ENCODE measurements around the gene GRM7. TPM values are rescaled to one million over a fixed set of nuclear protein-coding genes. Genes with fewer than 3 reads are reported as not detected.

The GRM7 gene
- total RNA-seq, 1 donor from 2014 or later: 0.34 TPM

DNA sequence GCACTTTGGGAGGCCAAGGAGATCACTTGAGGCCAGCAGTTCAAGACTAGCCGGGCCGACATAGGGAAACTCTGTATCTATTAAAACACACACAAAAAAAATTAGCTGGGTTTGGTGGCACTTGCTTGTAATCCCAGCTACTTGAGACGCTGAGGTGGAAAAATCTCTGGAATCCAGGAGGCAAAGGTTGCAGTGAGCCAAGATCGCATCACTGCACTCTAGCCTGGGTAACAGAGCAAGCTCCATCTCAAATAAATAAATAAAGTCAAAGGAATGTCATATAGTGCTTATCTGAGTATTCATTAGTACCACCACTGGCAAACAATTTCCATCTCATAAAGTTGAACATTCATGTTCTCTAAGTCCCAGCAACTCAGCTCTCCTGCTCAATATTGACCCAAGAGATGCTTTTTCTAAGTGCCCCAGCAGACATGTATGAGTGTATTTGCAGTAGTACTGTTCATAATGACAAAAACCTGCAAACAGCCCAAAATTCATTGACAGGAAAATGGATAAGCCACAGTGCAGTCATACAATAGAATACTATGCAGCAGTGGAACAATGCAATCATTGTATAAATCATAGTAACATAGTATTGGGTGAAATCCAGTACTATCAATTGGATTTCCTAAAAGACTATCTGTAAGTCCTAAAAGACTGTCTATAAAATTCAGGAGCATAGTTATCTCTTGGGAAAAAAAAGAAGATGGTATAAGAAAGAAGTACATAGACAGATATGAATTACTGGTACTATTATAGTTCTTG is 889.2 kb downstream of the GRM7 start:
- TF ChIP-seq, protein P1, sequence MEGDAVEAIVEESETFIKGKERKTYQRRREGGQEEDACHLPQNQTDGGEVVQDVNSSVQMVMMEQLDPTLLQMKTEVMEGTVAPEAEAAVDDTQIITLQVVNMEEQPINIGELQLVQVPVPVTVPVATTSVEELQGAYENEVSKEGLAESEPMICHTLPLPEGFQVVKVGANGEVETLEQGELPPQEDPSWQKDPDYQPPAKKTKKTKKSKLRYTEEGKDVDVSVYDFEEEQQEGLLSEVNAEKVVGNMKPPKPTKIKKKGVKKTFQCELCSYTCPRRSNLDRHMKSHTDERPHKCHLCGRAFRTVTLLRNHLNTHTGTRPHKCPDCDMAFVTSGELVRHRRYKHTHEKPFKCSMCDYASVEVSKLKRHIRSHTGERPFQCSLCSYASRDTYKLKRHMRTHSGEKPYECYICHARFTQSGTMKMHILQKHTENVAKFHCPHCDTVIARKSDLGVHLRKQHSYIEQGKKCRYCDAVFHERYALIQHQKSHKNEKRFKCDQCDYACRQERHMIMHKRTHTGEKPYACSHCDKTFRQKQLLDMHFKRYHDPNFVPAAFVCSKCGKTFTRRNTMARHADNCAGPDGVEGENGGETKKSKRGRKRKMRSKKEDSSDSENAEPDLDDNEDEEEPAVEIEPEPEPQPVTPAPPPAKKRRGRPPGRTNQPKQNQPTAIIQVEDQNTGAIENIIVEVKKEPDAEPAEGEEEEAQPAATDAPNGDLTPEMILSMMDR (IDR thresholded peaks at IDR 0.05; ENCODE audit: unreplicated experiment): no peak
- no peak overlapping the region for H3K27ac Mint-ChIP-seq
- H3K9me3 Mint-ChIP-seq (ENCODE audit: low read depth): no peaks in the 10 kb centered on the region
- H3K4me1 Mint-ChIP-seq (ENCODE audit: low read depth): no peaks in the 10 kb centered on the region
- H3K36me3 Mint-ChIP-seq (ENCODE audit: insufficient read depth): no peaks in the 10 kb centered on the region
- no peaks in the 10 kb centered on the region for H3K27me3 Mint-ChIP-seq
- H3K4me3 Mint-ChIP-seq (ENCODE audit: low read depth): no peak overlapping the region
- DNase-seq (ENCODE audit: low spot score, unreplicated experiment): no peak

- no peak overlapping the region for H3K4me3 Mint-ChIP-seq (ENCODE audit: low read depth)
- DNase-seq (ENCODE audit: low spot score, unreplicated experiment): no peak
- no peaks in the 10 kb centered on the region for H3K36me3 Mint-ChIP-seq (ENCODE audit: insufficient read depth)
- H3K4me1 Mint-ChIP-seq (ENCODE audit: low read depth): no peaks in the 10 kb centered on the region
- H3K27ac Mint-ChIP-seq: no peak overlapping the region
- H3K27me3 Mint-ChIP-seq: no peaks in the 10 kb centered on the region
- H3K9me3 Mint-ChIP-seq (ENCODE audit: low read depth): no peaks in the 10 kb centered on the region
- TF ChIP-seq, protein P1 (IDR thresholded peaks at IDR 0.05; ENCODE audit: unreplicated experiment): no peak
These were observed 891.1 kb downstream of the GRM7 start for GRCh38 chr3:7752005-7752404.

DNA sequence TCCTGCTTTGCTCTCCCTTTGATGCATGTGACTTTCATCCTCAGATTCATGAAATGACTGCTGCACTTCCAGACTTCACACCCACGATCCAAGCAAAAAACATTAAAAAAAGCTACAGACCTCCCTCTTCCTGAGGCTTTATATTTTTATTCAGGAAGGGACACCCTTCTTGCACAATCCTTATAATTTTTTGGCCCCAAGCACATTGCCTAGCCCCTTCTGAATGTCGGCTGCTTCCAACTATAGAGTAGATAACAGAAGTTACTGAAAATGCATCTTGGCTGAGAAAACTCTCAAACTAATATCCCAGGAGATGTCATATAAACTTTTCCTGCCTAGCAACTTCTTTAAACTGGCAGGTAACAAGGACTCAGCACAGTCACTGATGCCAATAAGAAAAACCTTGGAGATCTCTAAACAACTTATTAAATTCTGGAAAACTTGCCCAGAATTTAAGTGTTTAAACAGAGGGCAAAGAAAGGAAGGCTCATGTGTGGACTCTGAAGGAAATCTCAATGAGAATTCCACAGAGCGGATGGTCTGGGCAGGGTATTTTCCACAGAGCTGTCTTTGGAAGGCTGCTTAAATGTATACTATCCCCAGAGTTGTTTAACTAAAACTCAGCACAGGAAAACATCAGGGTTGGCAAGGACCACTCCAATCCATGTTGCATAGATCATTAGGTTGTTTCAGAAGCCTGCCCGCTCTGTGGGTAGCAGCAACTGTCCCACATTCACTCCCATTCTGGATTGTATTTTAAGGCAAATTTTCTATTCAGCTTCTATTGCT is 893.9 kb downstream of the GRM7 start:
- TF ChIP-seq, protein P1 (IDR thresholded peaks at IDR 0.05; ENCODE audit: unreplicated experiment): no peak
- Mint-ChIP-seq H3K27ac (no peak overlapping the region), H3K9me3 (ENCODE audit: low read depth) (no peaks in the 10 kb centered on the region)

GRCh38 chr3:7759630-7760029 is 898.7 kb downstream of the GRM7 start:
- Mint-ChIP-seq H3K4me3 (ENCODE audit: low read depth) (no peak overlapping the region), H3K27ac (no peak overlapping the region), H3K27me3 (no peaks in the 10 kb centered on the region), H3K4me1 (ENCODE audit: low read depth) (no peaks in the 10 kb centered on the region), H3K9me3 (ENCODE audit: low read depth) (peaks cover 5% of the 10 kb centered on the region), H3K36me3 (ENCODE audit: insufficient read depth) (no peaks in the 10 kb centered on the region)
- TF ChIP-seq, protein P1 (IDR thresholded peaks at IDR 0.05; ENCODE audit: unreplicated experiment): no peak
- DNase-seq (ENCODE audit: low spot score, unreplicated experiment): no peak

More for the DNA sequence above, 893.9 kb downstream of the GRM7 start:
- Mint-ChIP-seq H3K27me3 (no peaks in the 10 kb centered on the region), H3K36me3 (ENCODE audit: insufficient read depth) (no peaks in the 10 kb centered on the region), H3K4me1 (ENCODE audit: low read depth) (no peaks in the 10 kb centered on the region), H3K4me3 (ENCODE audit: low read depth) (no peak overlapping the region)
- no peak for DNase-seq (ENCODE audit: low spot score, unreplicated experiment)

DNA sequence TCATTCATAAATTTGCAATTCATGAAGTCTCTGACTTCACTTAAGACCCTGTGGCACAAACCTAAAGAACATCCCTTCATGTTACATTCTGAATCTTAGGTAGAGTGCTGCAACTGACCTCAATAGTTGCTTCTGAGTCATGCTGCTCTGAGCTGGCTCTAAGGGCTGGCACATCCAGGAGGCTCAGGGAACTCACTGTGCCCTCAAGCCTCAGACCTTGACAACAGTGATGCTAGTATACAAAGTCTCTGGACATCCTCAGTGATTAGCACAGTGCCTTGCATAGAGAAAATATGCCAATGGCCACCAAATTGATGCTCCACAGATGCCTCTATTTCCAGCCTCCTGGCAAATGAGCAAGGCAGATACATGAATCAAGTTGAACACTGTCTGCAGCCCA is 899.8 kb downstream of the GRM7 start:
- Mint-ChIP-seq H3K36me3 (ENCODE audit: insufficient read depth) (no peaks in the 10 kb centered on the region), H3K27ac (no peak overlapping the region), H3K4me3 (ENCODE audit: low read depth) (no peak overlapping the region), H3K27me3 (no peaks in the 10 kb centered on the region), H3K9me3 (ENCODE audit: low read depth) (peaks cover 5% of the 10 kb centered on the region), H3K4me1 (ENCODE audit: low read depth) (no peaks in the 10 kb centered on the region)
- TF ChIP-seq, protein P1 (IDR thresholded peaks at IDR 0.05; ENCODE audit: unreplicated experiment): no peak
- no peak for DNase-seq (ENCODE audit: low spot score, unreplicated experiment)

Measured in progenitor cell of endocrine pancreas (in vitro differentiated cells).